ENCODE measurements around the gene USP5. TPM values are rescaled to one million over a fixed set of nuclear protein-coding genes. Genes with fewer than 3 reads are reported as not detected.

The USP5 gene, protein sequence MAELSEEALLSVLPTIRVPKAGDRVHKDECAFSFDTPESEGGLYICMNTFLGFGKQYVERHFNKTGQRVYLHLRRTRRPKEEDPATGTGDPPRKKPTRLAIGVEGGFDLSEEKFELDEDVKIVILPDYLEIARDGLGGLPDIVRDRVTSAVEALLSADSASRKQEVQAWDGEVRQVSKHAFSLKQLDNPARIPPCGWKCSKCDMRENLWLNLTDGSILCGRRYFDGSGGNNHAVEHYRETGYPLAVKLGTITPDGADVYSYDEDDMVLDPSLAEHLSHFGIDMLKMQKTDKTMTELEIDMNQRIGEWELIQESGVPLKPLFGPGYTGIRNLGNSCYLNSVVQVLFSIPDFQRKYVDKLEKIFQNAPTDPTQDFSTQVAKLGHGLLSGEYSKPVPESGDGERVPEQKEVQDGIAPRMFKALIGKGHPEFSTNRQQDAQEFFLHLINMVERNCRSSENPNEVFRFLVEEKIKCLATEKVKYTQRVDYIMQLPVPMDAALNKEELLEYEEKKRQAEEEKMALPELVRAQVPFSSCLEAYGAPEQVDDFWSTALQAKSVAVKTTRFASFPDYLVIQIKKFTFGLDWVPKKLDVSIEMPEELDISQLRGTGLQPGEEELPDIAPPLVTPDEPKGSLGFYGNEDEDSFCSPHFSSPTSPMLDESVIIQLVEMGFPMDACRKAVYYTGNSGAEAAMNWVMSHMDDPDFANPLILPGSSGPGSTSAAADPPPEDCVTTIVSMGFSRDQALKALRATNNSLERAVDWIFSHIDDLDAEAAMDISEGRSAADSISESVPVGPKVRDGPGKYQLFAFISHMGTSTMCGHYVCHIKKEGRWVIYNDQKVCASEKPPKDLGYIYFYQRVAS
- total RNA-seq, result 100 to 1,000 TPM; 112 to 115 TPM

DNA sequence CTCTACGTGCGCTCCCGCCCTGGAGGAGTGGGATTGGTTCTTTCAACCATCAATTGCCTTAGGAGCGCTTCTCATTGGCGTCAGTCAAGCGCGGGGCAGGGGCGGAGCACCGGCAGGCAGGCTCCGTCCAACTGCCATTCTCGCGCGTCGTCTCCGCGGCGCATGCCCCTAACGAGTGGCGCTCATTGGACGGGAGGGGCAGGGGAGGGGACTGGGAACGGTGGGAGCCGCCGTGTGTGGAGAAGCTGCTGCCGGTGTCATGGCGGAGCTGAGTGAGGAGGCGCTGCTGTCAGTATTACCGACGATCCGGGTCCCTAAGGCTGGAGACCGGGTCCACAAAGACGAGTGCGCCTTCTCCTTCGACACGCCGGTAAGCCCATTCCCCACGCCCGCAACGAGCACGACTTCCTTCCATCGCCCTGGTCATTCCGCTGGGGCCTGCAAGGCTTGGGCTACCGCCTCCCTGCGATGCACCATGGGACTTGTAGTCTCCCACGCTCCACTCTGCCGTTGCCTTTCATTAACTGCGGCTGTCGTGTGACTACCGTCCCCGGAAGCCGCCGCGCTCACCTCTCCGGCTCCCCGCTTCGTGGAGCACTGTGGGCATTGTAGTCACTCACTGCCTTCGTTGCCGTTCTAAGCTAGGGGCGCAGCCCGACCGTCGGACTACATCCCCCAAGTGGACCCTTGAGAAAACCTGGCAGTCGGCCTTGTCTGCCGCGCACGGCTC lies at the start of gene USP5:
TSS of gene USP5 (plus strand) at position 230 of the 730 bp plus-strand sequence. CDS start at position 260, 30 bp downstream.

DNA sequence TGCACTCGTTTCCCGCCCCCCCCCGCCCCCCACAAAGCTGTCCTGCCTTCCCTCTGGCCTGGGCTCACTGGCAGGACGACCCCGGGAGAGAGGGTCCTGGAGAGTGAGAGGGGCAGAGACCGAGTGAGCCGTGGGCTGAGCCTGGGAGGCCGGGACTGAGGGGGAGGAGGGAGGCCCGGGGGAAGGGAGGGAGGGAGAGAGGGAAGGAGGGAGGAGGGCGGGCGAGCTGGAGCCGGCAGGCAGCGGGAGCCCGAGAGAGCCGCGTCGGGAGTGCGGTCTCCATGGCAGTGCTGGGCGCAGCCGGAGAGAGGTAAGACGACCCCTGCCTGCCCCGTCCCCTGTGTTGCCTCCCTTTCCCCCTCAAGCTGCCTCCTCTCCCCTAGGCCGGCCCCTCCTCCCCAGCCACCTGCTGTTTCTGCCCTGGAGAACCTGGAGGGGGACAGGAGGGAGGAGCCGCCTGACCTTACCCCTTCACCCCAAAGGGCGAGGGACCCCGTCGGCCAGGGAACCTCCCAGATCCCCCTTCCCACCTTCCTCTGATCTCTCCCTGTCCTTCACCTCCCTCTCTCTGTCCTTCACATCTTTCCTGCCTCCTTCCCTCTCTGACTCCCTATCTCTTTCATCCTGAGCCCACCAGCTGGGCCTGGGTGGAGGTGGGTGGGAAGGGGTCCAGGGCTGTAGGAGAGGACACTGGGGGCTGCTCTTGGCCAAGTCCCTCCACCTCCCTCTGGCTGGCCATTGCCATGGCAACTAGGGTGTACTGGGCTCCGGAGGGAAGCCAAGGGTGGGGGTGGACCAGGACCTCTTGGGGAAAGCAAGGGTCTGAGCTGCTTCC lies 30.1 kb upstream of the USP5 start, which contains the start of gene GPR162:
TSS of gene GPR162 (plus strand) at position 231 of the 835 bp plus-strand sequence. CDS start 2,078 bp downstream, outside the sequence.

DNA sequence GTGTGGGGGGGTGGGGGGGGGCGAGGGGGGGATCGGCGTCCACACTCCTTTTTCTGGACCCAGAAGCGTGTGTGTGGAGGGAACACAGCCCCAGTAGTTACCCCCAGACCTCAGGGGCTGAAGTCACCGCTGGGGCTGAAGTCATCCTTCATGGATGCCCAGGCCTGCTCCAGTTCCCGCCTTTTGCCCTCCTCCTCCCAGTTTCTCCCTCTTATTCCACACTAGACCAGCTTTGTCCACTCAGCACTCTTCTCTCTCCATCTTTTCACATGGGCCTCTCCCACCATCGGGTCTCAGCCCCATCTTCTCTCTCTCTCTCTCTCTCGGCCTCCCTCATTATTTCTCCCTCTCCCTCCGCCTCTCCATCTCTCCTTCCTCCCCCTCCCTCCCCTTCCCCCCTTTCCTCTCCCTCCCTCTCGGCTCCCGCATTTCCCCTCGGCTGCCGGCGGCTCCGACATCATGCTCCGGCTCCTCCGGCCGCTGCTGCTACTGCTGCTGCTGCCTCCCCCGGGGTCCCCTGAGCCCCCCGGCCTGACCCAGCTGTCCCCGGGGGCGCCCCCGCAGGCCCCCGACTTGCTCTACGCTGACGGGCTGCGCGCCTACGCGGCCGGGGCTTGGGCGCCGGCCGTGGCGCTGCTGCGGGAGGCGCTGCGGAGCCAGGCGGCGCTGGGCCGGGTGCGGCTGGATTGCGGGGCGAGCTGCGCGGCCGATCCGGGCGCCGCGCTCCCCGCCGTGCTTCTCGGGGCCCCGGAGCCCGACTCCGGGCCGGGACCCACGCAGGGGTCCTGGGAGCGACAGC lies 23.8 kb upstream of the USP5 start, which contains the start of gene P3H3:
TSS of gene P3H3 (plus strand) at position 426 of the 799 bp plus-strand sequence. CDS start at position 460, 34 bp downstream.

DNA sequence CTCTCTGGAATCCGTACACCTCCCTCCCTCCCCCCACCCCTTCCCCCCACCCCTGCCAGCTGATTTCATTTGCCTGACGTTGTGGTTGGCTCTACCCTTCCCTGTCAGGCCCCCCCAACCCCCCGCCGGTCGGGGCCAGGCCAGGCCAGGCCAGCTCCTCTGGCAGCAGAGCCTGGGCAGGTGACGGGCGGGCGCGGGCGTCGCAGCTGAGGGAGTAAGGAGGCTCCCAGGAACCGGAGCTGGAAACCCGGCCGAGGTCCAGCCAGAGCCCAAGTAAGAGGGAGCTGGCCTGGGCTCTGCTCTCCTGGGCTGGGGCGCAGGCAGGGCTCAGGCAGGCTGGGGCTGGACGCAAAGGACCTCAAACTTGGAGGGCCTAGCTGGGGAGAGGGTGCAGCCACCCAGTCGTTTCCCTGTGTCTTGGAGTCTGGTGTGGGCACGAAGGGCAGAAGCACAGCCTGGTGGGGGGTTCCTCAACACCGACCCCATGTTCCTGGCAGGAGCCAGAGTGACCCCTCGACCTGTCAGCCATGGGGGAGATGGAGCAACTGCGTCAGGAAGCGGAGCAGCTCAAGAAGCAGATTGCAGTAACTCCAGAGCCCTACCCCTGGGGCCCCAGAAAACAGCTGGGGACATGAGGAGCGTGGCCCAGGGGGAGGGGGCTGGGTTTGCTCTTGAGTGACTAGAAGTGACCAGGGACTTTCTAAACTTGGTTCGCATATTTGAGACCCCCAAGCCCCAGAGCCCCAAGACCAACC lies 11.0 kb upstream of the USP5 start, which contains the start of gene GNB3:
TSS of gene GNB3 (plus strand) at position 165 of the 755 bp plus-strand sequence. CDS start at position 528, 363 bp downstream.

DNA sequence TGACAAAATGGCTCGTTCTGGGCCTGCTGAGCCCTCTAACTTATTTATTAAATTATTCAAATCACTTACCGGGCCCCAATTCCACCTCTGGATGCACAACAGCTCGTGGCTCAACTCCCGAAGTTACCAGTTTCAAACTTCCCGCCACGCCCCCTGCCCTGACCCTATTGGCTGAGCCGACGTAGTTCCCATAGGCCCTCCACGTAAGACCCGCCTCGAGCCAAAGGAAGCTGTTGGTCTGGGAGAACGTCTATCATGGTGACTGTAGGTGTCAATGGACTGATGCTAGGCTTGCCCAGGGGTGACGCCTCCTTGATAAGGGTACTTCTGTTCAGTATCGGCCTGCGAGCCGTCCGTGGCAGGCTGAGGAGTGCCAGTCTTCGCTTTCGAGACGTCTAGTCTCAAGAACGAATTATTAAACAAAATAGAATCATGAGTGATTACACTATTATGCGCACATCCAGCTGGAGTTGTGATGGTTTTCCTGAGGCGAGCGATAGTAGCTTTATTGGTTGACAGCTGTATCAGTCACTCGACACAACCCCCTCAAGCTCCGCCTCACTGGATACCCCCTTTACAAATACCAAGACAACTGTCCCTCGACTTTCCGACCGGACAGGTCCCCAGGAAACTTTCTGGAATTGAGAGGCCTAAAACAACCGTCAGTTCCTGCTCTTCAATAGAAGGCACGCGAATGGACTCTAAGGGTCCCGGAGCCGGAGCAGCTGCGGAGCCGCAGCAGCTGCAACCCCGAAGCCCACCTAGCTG lies 613 bp upstream of the USP5 start, which contains the start of gene CDCA3:
TSS of gene CDCA3 (minus strand) at position 134 of the 768 bp plus-strand sequence. CDS start 334 bp downstream, outside the sequence.

GRCh38 chr12:6867413-6868210 lies 15.7 kb downstream of the USP5 start, which contains the start of gene TPI1:
TPI1 (plus strand) TSS chr12:6867531; CDS start chr12:6867567, 36 bp downstream.

DNA sequence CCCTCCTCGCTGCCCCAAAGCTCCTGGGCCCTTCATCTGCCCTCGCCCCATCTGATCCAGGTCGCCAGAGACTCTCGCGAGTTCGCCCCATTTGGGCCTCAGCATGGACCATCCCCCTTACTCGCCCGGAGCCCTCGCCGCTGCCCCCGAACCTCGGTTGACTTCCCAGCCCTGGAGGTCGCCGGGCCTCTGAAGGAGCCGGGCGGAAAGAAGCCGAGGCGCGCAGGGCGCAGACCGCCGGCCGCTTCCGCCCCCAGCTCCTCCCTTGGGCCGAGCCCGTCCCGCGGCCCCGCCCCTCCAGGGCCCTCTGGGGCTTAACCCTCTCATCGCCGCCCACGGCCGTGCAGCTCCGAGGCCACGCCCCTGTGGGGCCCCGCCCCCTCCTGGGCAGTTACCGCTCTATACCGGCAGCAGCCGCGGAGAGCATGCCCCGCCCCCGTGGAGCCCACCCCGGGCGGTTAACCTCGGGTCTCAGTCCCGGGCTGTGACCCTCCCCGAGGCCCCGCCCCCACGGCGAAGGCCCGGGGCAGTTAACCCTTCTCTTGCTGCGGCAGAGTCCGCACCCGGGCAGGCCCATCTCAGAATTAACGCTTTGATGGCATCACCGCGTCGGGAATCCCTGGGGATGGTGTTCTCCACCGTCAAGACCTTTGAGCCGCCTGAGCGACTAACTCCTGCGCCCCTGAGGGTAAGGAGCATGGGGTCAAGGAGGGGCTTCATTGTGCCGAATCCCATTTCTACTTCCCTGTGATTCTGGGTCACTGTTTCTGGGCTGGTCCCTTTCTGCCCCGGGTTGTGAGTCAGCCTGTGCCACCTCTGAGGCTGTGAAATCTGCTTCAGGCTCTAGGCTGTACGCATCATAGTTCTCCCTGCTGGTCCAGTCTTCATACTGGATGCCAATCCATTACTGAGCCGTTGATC lies 21.4 kb downstream of the USP5 start, which contains the start of gene SPSB2:
TSS of gene SPSB2 (minus strand) at position 210 of the 921 bp plus-strand sequence. CDS start 402 bp downstream, outside the sequence.

DNA sequence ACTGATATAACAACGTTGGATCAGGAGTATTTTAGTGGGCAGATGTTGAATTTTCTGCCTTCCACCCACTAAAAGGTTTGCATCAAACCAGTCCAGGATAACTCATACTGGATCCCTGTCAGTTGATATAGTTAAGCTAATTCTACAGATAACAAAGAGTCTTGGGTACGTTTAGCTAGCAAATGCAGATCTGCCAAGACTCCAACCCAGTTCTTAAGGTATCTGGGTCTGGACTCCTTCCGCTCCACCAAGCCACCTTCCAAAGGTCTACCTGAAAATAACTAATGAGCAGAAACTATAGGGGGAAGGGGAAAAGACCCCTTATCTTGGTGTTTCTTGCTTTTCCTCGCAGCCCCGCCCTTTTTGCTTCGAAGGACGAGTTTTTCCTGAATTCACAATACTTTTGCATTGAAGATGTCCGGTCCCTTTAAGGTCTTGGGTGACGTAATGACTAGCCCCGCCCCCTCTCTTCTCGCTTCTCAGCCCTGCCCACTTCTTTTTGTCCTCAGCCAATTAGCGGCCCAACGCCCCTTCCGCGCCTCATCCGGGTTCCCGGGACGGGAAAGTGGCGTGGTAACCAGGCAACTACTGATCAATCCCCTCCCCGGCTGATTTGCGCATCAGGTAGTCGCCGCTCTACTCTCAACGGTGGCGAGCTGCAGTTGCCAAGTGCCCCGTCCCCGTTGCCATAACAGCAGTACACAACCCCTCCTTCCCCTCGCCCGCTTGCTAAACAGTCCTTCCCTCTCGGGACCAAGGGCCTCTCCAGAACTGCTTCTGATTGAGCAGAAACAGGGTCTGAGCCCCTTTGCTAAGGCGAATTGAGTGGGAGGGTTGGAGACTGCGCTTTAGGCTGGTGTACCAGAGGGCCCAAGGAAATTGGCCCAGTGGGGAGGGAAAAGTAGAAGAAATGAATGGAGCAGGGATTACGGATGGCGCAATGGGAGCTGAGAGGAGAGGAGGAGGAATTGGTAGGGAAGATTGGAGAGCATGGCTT lies 52.6 kb downstream of the USP5 start, which contains the start of gene LRRC23:
TSS of gene LRRC23 (plus strand) at position 543 of the 997 bp plus-strand sequence. CDS start 812 bp downstream, outside the sequence.

GRCh38 chr12:6914246-6914946 lies 62.4 kb downstream of the USP5 start, which contains the start of gene ENO2:
ENO2 (plus strand) TSS chr12:6914580; CDS start chr12:6915833, 1,253 bp downstream.

Other genes starting within 250 kb of the USP5 start
- 100 to 1,000 TPM; 233 to 250 TPM for gene CHD4, start 244.8 kb upstream of the USP5 start, total RNA-seq
- 1 to 10 TPM; 7.5 to 8.2 TPM for gene LPAR5, start 216.2 kb upstream of the USP5 start, total RNA-seq
- 1 to 10 TPM; 1.6 to 2.4 TPM for gene ACRBP, start 204.7 kb upstream of the USP5 start, total RNA-seq
- 10 to 100 TPM; 43.0 to 45.8 TPM for gene ING4, start 189.0 kb upstream of the USP5 start, total RNA-seq
- gene ZNF384, start 162.8 kb upstream of the USP5 start, total RNA-seq, result 10 to 100 TPM; 81.6 to 84.8 TPM
- not detected for gene PIANP, start 151.3 kb upstream of the USP5 start, total RNA-seq
- 10 to 100 TPM; 25.9 to 26.9 TPM for gene COPS7A, start 128.1 kb upstream of the USP5 start, total RNA-seq
- 10 to 100 TPM; 85.0 to 89.9 TPM for gene MLF2, start 99.0 kb upstream of the USP5 start, total RNA-seq
- 10 to 100 TPM; 11.7 to 12.2 TPM for gene PTMS, start 85.8 kb upstream of the USP5 start, total RNA-seq
- 1 to 10 TPM; 3.2 to 4.0 TPM for gene LAG3, start 79.6 kb upstream of the USP5 start, total RNA-seq
- 100 to 1,000 TPM; 215 to 224 TPM for gene CD4, start 62.6 kb upstream of the USP5 start, total RNA-seq
- gene GPR162, start 30.3 kb upstream of the USP5 start, total RNA-seq, result under 1 TPM; 0.17 to 0.23 TPM
- gene P3H3, start 23.7 kb upstream of the USP5 start, total RNA-seq, result under 1 TPM; 0.46 to 0.96 TPM
- gene GNB3, start 11.2 kb upstream of the USP5 start, total RNA-seq, result under 1 TPM; 0.10 to 0.45 TPM
- 10 to 100 TPM; 82.5 to 85.6 TPM for gene CDCA3, start 864 bp upstream of the USP5 start, total RNA-seq
- 1,000 to 10,000 TPM; 1,127 to 1,161 TPM for gene TPI1, start 15.4 kb downstream of the USP5 start, total RNA-seq
- gene SPSB2, start 21.2 kb downstream of the USP5 start, total RNA-seq, result 1 to 10 TPM; 8.0 to 8.7 TPM
- gene LRRC23, start 52.7 kb downstream of the USP5 start, total RNA-seq, result 1 to 10 TPM; 3.0 to 3.8 TPM
- gene ENO2, start 62.4 kb downstream of the USP5 start, total RNA-seq, result 100 to 1,000 TPM; 146 to 157 TPM
- 10 to 100 TPM; 26.4 to 29.4 TPM for gene ATN1, start 75.8 kb downstream of the USP5 start, total RNA-seq
- not detected for gene RNU7-1, start 91.7 kb downstream of the USP5 start, total RNA-seq
- 100 to 1,000 TPM; 239 to 248 TPM for gene C12orf57, start 91.9 kb downstream of the USP5 start, total RNA-seq
- 100 to 1,000 TPM; 394 to 402 TPM for gene PTPN6, start 99.2 kb downstream of the USP5 start, total RNA-seq
- gene PHB2, start 118.5 kb downstream of the USP5 start, total RNA-seq, result 100 to 1,000 TPM; 216 TPM
- 10 to 100 TPM; 46.4 to 51.7 TPM for gene EMG1, start 118.8 kb downstream of the USP5 start, total RNA-seq
- 10 to 100 TPM; 34.7 to 37.2 TPM for gene LPCAT3, start 166.3 kb downstream of the USP5 start, total RNA-seq
- gene C1S, start 208.6 kb downstream of the USP5 start, total RNA-seq, result 1 to 10 TPM; 1.5 to 1.9 TPM
- gene C1R, start 240.3 kb downstream of the USP5 start, total RNA-seq, result 1 to 10 TPM; 3.1 TPM

Measured in activated naive CD4-positive, alpha-beta T cell treated with anti-CD3 and anti-CD28 coated beads, Interleukin-2, amount 10 ng/mL, durations not matched to agents 5 hours and 36 hours (primary cell).